Measurements from ENCODE around the gene FCHSD2.

Gene FCHSD2

DNA sequence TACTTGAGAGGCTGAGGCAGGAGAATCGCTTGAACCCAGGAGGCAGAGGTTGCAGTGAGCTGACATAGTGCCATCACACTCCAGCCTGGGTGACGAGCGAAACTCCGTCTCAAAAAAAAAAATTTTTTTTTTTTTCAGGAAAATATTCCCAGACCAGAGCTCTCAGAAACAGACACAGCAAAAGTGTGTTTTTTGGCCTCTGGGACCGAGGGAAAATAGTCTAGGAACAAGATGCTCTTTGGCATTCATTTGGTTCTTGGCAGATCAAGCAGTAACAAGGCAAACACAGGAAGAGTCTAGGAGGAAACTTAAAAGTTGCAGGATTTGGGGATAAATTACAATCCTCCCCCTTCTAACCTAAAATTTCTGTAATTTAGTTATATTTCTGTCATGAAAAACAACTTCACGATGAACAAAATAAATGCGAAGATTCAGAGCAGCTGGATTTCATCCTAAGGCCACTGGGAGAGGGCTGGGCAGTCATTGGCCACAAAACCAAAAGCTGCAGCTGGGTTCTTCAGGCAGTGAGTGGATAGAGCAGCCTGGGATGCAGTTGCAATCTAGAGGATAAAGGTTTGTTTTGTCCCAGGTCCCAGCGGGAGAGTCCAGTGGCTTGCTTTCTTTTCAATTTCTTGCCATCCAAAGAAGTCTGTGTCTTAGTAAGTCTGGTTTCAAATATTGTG is 308.2 kb downstream of the FCHSD2 start:
- peak overlapping the region; percentile 88 to 96 for H3K27ac ChIP-seq
- DNase-seq (ENCODE audit: low spot score) = peak; percentile 75
- no peak for TF ChIP-seq CTCF (IDR thresholded peaks at IDR 0.05)
- peak overlapping the region; percentile 29 for H3K4me3 ChIP-seq

GRCh38 chr11:72833083-72833733 is 308.9 kb downstream of the FCHSD2 start:
- peak overlapping the region; percentile 88 to 96 for H3K27ac ChIP-seq
- no peak for TF ChIP-seq CTCF (IDR thresholded peaks at IDR 0.05)
- H3K4me3 ChIP-seq = peak overlapping the region; percentile 29
- DNase-seq (ENCODE audit: low spot score) = peak; percentile 68

GRCh38 chr11:72832301-72833082 is 309.6 kb downstream of the FCHSD2 start:
- H3K4me3 ChIP-seq = no peak overlapping the region
- no peak for TF ChIP-seq CTCF (IDR thresholded peaks at IDR 0.05)
- H3K27ac ChIP-seq = peak overlapping the region; percentile 88 to 96
- peak; percentile 72 for DNase-seq (ENCODE audit: low spot score)

DNA sequence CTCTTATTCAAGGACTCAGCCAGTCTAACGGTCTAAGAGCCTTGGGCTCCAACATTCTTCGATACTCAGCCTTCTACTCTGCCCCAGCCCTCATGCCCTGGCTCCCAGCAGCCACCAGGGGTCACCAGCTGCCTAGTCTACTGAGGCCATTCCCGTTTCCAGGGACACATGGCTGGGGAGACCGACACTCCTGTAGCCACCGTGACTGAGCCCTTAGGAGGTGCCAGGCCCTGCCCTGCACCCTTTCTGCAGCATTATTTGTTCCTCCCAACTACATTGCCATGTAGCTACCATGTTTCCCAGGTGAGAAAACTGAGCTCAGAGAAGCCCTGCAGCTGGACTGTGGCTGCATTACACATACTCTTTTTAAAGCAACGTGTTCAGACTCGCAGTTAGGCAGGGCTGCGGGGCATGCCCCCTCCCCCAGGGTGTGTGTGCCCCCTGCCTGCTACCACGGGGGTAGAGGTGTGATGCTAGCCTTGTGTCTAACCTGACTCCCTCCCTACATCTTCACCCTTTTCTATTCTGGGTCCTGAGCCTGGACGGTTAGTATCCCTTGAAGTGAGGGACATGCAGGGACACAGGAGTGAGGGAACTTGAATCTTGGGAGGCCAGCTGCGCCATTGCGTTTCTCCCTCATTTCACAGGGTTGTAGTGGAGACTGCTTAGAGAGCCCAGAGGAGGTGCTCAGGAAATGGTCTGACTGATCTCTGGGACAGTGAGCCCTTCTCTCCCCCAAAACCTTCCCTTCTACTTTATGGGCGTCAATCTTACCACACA is 310.4 kb downstream of the FCHSD2 start:
- peak; percentile 95 for TF ChIP-seq CTCF (IDR thresholded peaks at IDR 0.05)
- peak; percentile 92 for DNase-seq (ENCODE audit: low spot score)
- Histone ChIP-seq H3K27ac (peak overlapping the region; percentile 88 to 96), H3K4me3 (peak overlapping the region; percentile 33)

- no peak overlapping the region for H3K4me3 ChIP-seq
- no peak for DNase-seq (ENCODE audit: low spot score)
- peak overlapping the region in 1 of 2 donors; percentile 15 for H3K27ac ChIP-seq
- no peak for TF ChIP-seq CTCF (IDR thresholded peaks at IDR 0.05)
These were observed 312.1 kb downstream of the FCHSD2 start for GRCh38 chr11:72829884-72830533.

DNA sequence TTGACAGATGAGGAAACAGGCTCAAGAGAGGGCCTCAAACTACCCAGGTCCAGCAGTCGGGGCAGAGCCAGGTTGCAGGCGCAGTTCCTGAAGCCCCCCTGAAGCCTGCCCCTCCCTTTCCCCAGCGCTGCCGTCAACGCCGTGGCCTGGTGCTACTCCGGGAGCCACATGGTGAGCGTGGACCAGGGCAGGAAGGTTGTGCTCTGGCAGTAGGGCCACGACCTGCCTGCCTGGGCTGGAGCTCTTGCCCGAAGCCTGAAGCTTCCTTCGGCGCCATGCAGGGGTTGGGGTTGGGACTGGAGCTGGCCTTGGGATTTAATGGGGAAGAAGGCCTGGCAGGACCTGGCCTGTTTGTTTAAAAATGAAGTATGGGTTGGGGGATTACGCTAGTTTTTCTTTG is 312.9 kb downstream of the FCHSD2 start:
- H3K27ac ChIP-seq = peak overlapping the region in 1 of 2 donors; percentile 35
- DNase-seq (ENCODE audit: low spot score) = no peak
- no peak for TF ChIP-seq CTCF (IDR thresholded peaks at IDR 0.05)

More for the DNA sequence above, 312.9 kb downstream of the FCHSD2 start:
- no peak overlapping the region for H3K4me3 ChIP-seq
